Aorta (tissue), 5 donors: ENCODE measurements around the gene CAMK2A. TPM values are rescaled to one million over a fixed set of nuclear protein-coding genes. Genes with fewer than 3 reads are reported as not detected.

Experiments
- ATAC-seq: fragments of 200-7000 bp; cut with Tn5 transposase; one replicate; pipeline ENCODE4 v1.9.1; 2022; ENCODE audit warnings: moderate library complexity; ENCODE audit not compliant: low FRiP score
- DNase-seq, 2 donors: peaks; one replicate each; pipeline ENCODE4 v3.0.0-alpha.2; 2020
- H3K27ac ChIP-seq, 2 donors: one replicate each; pipeline ENCODE4 v1.5.1; 2013; ENCODE audit warnings: low read length in 2 of 2, mild to moderate bottlenecking in 2 of 2, moderate library complexity in 2 of 2, control low read depth in 1 of 2, inconsistent platforms in 1 of 2, low read depth in 1 of 2
- H3K27me3 ChIP-seq, 2 donors: one replicate each; pipeline ENCODE4 v1.6.1; 2013; ENCODE audit warnings: control low read depth in 1 of 2, low read length in 1 of 2, mild to moderate bottlenecking in 1 of 2, moderate library complexity in 1 of 2; ENCODE audit not compliant: insufficient read depth in 2 of 2, control insufficient read depth in 1 of 2
- H3K36me3 ChIP-seq, 2 donors: one replicate each; pipeline ENCODE4 v1.6.1; 2013; ENCODE audit warnings: control low read depth in 1 of 2, low read length in 1 of 2, mild to moderate bottlenecking in 1 of 2; ENCODE audit not compliant: insufficient read depth in 2 of 2, control insufficient read depth in 1 of 2
- H3K4me1 ChIP-seq, 2 donors: one replicate each; pipeline ENCODE4 v1.6.1; 2013; ENCODE audit warnings: low read length in 2 of 2, control low read depth in 1 of 2, mild to moderate bottlenecking in 1 of 2, moderate library complexity in 1 of 2; ENCODE audit not compliant: insufficient read depth in 2 of 2, control insufficient read depth in 1 of 2
- H3K4me3 ChIP-seq, 2 donors: one replicate each; pipeline ENCODE4 v1.5.1; 2013; ENCODE audit warnings: low read length in 2 of 2, control low read depth in 1 of 2, mild to moderate bottlenecking in 1 of 2
- H3K9me3 ChIP-seq: one replicate; pipeline ENCODE4 v1.6.1; 2013; ENCODE audit warnings: mild to moderate bottlenecking, low read length; ENCODE audit not compliant: control insufficient read depth
- WGBS, 2 donors: extraction: QIAGEN DNeasy Blood & Tissue Kit; methylation state at CpG; one replicate each; pipeline ENCODE4 v1.1.7; 2013; 5-methylcytosine and 5-hydroxymethylcytosine counted together
- intact Hi-C, 2 donors: fragments of 100-400 bp; cut with DNase I; formaldehyde crosslinking; loops; one replicate each; pipeline versions ENCODE4 v1.14.2 to v1.15.0; 2022
- polyA plus RNA-seq, 2 donors: library from polyadenylated mRNA; stranded (reverse); fragments of 200-250 nt; gene quantifications; one replicate each; pipeline ENCODE4 v1.2.3, GENCODE V29; 2013
- total RNA-seq, 2 donors: library from RNA; stranded (reverse); fragmentation: NEBNext Ultra II Directional; extraction: Animal tissue kit (Norgen Biotek cat#: 25700); gene quantifications; one replicate each; pipeline ENCODE4 v1.2.1, GENCODE V29; 2021
- donor health status: healthy with polysubstance abuse.
- donor health status: Bipolar disorder and iron deficiency.
- donor health status: DM: no; HTN: no; CAD: no.
- donor health status: DM: no; HTN: no; CAD: no.
- donor health status: DM: yes; HTN: yes; CAD: no.

Gene CAMK2A
- total and polyA plus RNA-seq, 4 donors = 0.13 to 0.36 (median 0.15) TPM; not detected in 1

GRCh38 chr5:150281987-150282386 lies 7.6 kb downstream of the CAMK2A start:
- Histone ChIP-seq H3K4me1 (no peaks in the 10 kb centered on the region), H3K9me3 (no peaks in the 10 kb centered on the region), H3K36me3 (no peaks in the 10 kb centered on the region), H3K4me3 (no peak overlapping the region), H3K27me3 (no peaks in the 10 kb centered on the region), H3K27ac (no peak overlapping the region)
- no peak for ATAC-seq
- no peak for DNase-seq
- WGBS, 2 donors = 79 to 82% methylated on average over 8 of the region's 8 CpGs
- intact Hi-C loops = no loop called here

GRCh38 chr5:150279330-150280020 lies 10.1 kb downstream of the CAMK2A start:
- intact Hi-C loops = no loop called here
- H3K9me3 ChIP-seq = no peaks in the 10 kb centered on the region
- 77 to 83% methylated on average over 12 to 13 of the region's 13 CpGs for WGBS, 2 donors
- H3K4me3 ChIP-seq = no peak overlapping the region
- no peak overlapping the region for H3K27ac ChIP-seq
- H3K36me3 ChIP-seq = no peaks in the 10 kb centered on the region
- ATAC-seq (no peak), DNase-seq (no peak)
- H3K27me3 ChIP-seq = no peaks in the 10 kb centered on the region
- no peaks in the 10 kb centered on the region for H3K4me1 ChIP-seq

GRCh38 chr5:150278916-150279315 lies 10.7 kb downstream of the CAMK2A start:
- no peaks in the 10 kb centered on the region for H3K4me1 ChIP-seq
- 89 to 90% methylated on average over 6 of the region's 6 CpGs for WGBS, 2 donors
- no peak overlapping the region for H3K27ac ChIP-seq
- ATAC-seq = no peak
- H3K27me3 ChIP-seq = no peaks in the 10 kb centered on the region
- intact Hi-C loops = no loop called here
- no peak for DNase-seq
- no peaks in the 10 kb centered on the region for H3K36me3 ChIP-seq
- H3K4me3 ChIP-seq = no peak overlapping the region
- no peaks in the 10 kb centered on the region for H3K9me3 ChIP-seq

GRCh38 chr5:150278046-150278730 lies 11.4 kb downstream of the CAMK2A start:
- ATAC-seq (no peak), DNase-seq (no peak)
- 67 to 71% methylated on average over 7 of the region's 7 CpGs for WGBS, 2 donors
- Histone ChIP-seq H3K27ac (no peak overlapping the region), H3K9me3 (no peaks in the 10 kb centered on the region), H3K4me3 (no peak overlapping the region), H3K27me3 (no peaks in the 10 kb centered on the region), H3K36me3 (no peaks in the 10 kb centered on the region), H3K4me1 (no peaks in the 10 kb centered on the region)
- intact Hi-C loops = no loop called here

GRCh38 chr5:150277043-150277442 lies 12.5 kb downstream of the CAMK2A start:
- Histone ChIP-seq H3K36me3 (no peaks in the 10 kb centered on the region), H3K27me3 (no peaks in the 10 kb centered on the region), H3K4me1 (no peaks in the 10 kb centered on the region), H3K9me3 (no peaks in the 10 kb centered on the region), H3K4me3 (no peak overlapping the region), H3K27ac (no peak overlapping the region)
- 88 to 92% methylated on average over 4 of the region's 4 CpGs for WGBS, 2 donors
- intact Hi-C loops = no loop called here
- DNase-seq = no peak
- no peak for ATAC-seq

GRCh38 chr5:150274811-150275210 lies 14.8 kb downstream of the CAMK2A start:
- Histone ChIP-seq H3K4me3 (no peak overlapping the region), H3K27ac (no peak overlapping the region), H3K4me1 (no peaks in the 10 kb centered on the region), H3K36me3 (no peaks in the 10 kb centered on the region), H3K27me3 (no peaks in the 10 kb centered on the region), H3K9me3 (no peaks in the 10 kb centered on the region)
- DNase-seq (no peak), ATAC-seq (no peak)
- intact Hi-C loops = no loop called here
- WGBS, 2 donors = 85 to 86% methylated on average over 4 of the region's 4 CpGs

- intact Hi-C loops = no loop called here
- Histone ChIP-seq H3K9me3 (no peaks in the 10 kb centered on the region), H3K27me3 (no peaks in the 10 kb centered on the region), H3K36me3 (no peaks in the 10 kb centered on the region), H3K27ac (no peak overlapping the region), H3K4me1 (no peaks in the 10 kb centered on the region), H3K4me3 (no peak overlapping the region)
- DNase-seq (no peak), ATAC-seq (no peak)
- 78 to 81% methylated on average over 4 to 5 of the region's 5 CpGs for WGBS, 2 donors
Measured at GRCh38 chr5:150272531-150272930, 17.0 kb downstream of the CAMK2A start.

- intact Hi-C loops = no loop called here
- no peak for ATAC-seq
Measured at GRCh38 chr5:150271923-150272322, 17.6 kb downstream of the CAMK2A start.

GRCh38 chr5:150271296-150271692 lies 18.3 kb downstream of the CAMK2A start:
- DNase-seq (no peak), ATAC-seq (no peak)
- intact Hi-C loops = no loop called here
- Histone ChIP-seq H3K4me3 (no peak overlapping the region), H3K9me3 (no peaks in the 10 kb centered on the region), H3K27me3 (no peaks in the 10 kb centered on the region), H3K36me3 (no peaks in the 10 kb centered on the region), H3K27ac (no peak overlapping the region), H3K4me1 (no peaks in the 10 kb centered on the region)
- WGBS, 2 donors = 87 to 91% methylated on average over 8 of the region's 8 CpGs

More at GRCh38 chr5:150271923-150272322, 17.6 kb downstream of the CAMK2A start:
- no peaks in the 10 kb centered on the region for H3K9me3 ChIP-seq
- DNase-seq = no peak
- 91 to 93% methylated on average over 5 of the region's 5 CpGs for WGBS, 2 donors
- no peak overlapping the region for H3K27ac ChIP-seq
- no peaks in the 10 kb centered on the region for H3K4me1 ChIP-seq
- H3K4me3 ChIP-seq = no peak overlapping the region
- no peaks in the 10 kb centered on the region for H3K27me3 ChIP-seq
- no peaks in the 10 kb centered on the region for H3K36me3 ChIP-seq
